Muscle layer of colon (tissue), 2 donors: ENCODE measurements around the gene CTU2.
A peak's percentile ranks its signal among the peaks of the same experiment; 100 is the strongest.

Experiments used
- H3K27ac ChIP-seq: one replicate; pipeline ENCODE4 v1.7.0; 2013; ENCODE audit warnings: low read depth, mild to moderate bottlenecking, low read length, moderate library complexity
- H3K27me3 ChIP-seq, 2 donors: one replicate each; pipeline ENCODE4 v1.7.0; 2013; ENCODE audit warnings: low read length in 2 of 2, mild to moderate bottlenecking in 2 of 2; ENCODE audit not compliant: insufficient read depth in 2 of 2, control insufficient read depth in 1 of 2
- H3K36me3 ChIP-seq: one replicate; pipeline ENCODE4 v1.7.0; 2013; ENCODE audit warnings: mild to moderate bottlenecking, low read length; ENCODE audit not compliant: insufficient read depth
- H3K4me1 ChIP-seq: one replicate; pipeline ENCODE4 v1.7.0; 2013; ENCODE audit warnings: mild to moderate bottlenecking, low read length; ENCODE audit not compliant: insufficient read depth
- H3K4me3 ChIP-seq, 2 donors: one replicate each; pipeline ENCODE4 v1.7.0; 2013; ENCODE audit warnings: low read length in 2 of 2, low read depth in 1 of 2, mild to moderate bottlenecking in 1 of 2, moderate library complexity in 1 of 2
- H3K9ac ChIP-seq: one replicate; pipeline ENCODE4 v1.7.0; 2013; ENCODE audit warnings: low read length
- H3K9me3 ChIP-seq: one replicate; pipeline ENCODE4 v1.7.0; 2013; ENCODE audit warnings: mild to moderate bottlenecking, low read length
- donor health status: abdominal sarcoma.
- donor health status: Adenocarcinoma of cecum.

Gene CTU2

DNA sequence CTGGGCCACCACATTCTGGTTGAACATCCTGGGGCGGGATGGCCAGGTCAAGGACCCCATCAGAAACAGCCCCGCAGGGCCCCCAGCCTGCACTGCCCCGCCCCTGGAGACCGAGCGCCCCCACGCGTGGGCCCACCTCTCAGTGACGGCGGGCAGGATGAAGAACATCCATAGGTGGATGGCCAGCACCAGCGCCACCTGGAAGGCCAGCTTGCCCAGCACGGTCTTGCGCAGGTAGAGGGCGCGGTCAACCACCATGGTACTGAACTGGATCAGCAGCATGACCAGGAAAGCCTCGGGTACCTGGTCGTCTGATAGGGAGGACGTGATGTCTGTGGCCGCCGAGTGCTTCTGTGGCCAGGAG lies 13.6 kb downstream of the CTU2 start:
- Histone ChIP-seq H3K4me1 (peaks cover 17% of the 10 kb centered on the region), H3K27ac (peak overlapping the region; percentile 54), H3K36me3 (peaks cover 88% of the 10 kb centered on the region), H3K4me3 (no peak overlapping the region), H3K9me3 (no peaks in the 10 kb centered on the region), H3K9ac (no peak overlapping the region), H3K27me3 (no peaks in the 10 kb centered on the region)

DNA sequence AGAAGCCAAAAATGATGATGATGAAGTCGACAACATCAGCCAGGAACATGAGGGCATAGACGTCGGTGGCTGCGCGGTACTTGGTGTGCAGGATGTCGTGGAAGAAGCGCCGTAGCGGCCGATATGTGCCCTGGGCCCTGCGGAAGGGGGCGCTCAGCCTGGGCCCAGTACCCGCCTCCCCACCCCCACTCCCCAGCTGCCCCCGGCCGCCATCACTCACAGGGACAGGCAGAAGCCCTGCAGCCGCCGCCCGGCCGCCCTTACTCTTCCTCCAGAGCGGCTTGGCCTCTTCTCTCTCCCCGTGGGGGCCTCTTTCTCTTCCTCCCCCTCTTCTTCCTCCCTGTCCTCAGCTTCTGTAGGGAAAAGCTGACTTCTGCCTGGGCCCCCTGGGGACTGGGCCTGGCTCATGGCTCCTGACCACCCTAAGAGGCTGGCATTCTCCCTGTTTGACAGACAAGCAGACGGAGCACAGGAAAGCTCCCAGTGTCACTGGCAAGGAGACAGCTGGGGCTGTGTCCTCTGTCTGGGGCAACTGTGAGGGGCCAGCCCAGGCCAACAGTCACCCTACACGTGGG lies 14.2 kb downstream of the CTU2 start:
- Histone ChIP-seq H3K27me3 (no peaks in the 10 kb centered on the region), H3K4me3 (no peak overlapping the region), H3K27ac (no peak overlapping the region), H3K4me1 (peaks cover 17% of the 10 kb centered on the region), H3K9ac (no peak overlapping the region), H3K36me3 (peaks cover 89% of the 10 kb centered on the region), H3K9me3 (no peaks in the 10 kb centered on the region)

DNA sequence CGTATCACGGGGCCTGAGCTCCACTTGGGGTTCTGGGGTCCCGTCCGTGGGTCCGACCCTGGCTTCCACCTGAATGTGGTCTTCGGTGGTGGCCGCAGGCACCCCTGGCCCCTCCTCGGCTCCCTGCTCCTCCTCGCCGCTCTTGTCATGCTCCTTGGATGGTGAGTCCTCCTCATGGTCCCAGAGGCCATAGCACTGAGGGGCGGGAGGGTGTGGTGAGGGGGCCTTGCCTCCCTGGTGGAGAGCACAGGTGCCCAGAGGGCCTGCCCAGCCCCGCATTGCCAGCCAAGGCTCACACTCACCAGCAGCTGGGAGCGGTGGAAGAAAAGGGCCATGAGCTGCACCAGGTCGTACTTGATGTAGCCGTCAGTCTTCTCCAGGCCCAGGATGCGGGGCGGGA lies 14.9 kb downstream of the CTU2 start:
- Histone ChIP-seq H3K4me1 (peaks cover 17% of the 10 kb centered on the region), H3K36me3 (peaks cover 89% of the 10 kb centered on the region), H3K9ac (no peak overlapping the region), H3K27me3 (no peaks in the 10 kb centered on the region), H3K9me3 (no peaks in the 10 kb centered on the region), H3K4me3 (no peak overlapping the region), H3K27ac (peak overlapping the region; percentile 10)

DNA sequence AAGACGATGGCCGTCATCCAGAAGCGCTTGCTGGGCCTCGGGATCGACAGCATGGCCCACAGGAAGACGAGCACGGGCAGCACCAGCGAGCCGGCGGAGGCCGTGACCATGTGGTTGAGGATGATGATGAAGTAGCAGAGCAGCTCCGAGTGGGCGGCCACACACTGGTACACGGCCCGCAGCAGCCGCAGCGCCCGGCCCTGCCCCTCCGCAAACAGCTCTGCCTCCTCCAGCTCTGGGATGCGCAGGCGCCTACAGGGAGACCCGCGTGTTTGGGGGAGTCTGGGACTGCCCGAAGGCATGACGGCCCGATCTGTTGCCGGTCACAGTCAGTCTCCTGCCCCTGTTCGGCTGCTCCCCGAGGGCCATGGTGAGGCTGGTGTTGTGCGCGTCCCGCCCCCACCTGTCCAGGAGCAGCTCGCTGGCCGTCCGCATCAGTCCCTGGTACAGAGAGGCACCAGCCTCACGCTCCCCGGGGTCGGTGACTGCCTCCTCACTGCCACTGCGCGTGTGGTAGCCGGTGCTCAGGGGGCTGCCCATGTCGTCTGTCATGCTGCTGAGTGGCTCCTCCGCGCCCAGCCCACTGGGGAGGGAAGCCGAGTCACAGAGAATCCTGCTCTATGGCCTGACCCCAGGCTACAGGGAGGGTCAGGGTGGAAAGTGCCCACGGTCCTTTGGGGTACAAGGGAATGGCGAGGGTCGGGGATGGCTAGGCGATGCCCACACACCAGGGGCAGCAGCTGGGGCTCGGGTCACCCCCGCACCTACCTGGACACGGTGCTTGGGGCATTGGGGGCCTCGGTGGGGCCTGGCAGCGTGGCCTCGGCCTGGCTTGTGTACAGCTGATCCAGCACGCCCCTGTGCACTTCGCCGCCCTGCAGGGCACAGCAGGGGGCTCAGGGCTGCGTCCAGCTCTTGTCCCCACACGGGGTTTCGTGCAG lies 15.8 kb downstream of the CTU2 start:
- Histone ChIP-seq H3K9me3 (no peaks in the 10 kb centered on the region), H3K4me3 (no peak overlapping the region), H3K27me3 (no peaks in the 10 kb centered on the region), H3K27ac (no peak overlapping the region), H3K4me1 (peaks cover 17% of the 10 kb centered on the region), H3K36me3 (peaks cover 89% of the 10 kb centered on the region), H3K9ac (no peak overlapping the region)

DNA sequence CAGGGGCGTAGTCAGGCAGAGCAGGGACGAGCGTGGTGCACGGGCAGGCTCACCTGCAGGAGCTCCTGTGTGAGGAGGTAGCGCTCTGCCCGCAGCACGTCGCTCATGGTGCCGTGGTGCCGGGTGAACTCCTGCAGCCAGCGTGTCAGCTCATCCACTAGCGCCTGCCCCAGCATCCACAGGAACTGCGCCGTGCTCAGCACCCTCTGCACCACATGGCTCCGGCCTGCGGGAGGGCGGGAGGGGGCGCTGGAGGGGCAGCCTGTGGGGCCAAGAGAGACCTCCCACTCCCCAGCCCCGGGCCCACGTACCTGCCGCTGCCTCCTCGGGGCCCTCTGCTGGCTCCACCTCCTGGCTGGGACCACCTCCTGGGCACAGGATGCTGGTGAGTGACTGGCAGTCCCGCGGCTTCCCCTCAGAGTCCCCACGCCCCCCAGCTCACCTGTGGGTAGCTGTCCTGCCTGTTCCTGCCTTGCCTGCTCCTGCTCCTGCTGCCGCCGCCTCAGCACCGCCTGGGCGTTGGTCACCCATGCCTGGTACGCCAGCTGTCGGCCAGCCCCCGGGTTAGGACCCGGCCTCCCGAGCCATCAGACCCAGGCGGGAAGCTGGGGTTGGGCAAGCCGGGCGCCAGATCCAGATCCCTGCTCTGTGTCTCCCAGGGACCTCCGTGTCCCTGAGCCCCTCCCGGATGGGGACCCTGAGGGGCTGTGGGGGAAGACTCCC lies 16.6 kb downstream of the CTU2 start:
- Histone ChIP-seq H3K9ac (no peak overlapping the region), H3K27ac (no peak overlapping the region), H3K36me3 (peaks cover 87% of the 10 kb centered on the region), H3K4me3 (no peak overlapping the region), H3K27me3 (no peaks in the 10 kb centered on the region), H3K9me3 (no peaks in the 10 kb centered on the region), H3K4me1 (peaks cover 17% of the 10 kb centered on the region)

DNA sequence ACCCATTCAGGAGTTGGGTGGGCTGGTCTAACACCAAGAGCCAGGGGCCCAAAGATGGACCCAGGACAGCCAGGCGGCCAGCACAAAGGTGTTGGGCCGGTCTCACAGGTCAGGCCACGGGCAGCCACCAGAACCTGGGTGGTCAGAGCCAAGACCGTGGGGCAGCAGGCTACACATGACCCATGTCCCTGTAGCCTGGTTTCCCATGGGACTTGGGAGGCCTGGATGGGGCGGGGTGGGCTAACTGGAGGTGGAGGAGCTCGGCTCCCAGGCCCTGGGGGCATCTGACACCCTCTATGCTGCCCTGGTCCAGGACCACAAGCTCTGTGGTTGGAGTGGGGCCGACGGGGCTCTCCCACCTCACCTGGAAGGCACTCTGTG lies 17.2 kb downstream of the CTU2 start:
- Histone ChIP-seq H3K36me3 (peaks cover 84% of the 10 kb centered on the region), H3K9ac (no peak overlapping the region), H3K27me3 (no peaks in the 10 kb centered on the region), H3K4me3 (no peak overlapping the region), H3K27ac (no peak overlapping the region), H3K4me1 (peaks cover 13% of the 10 kb centered on the region), H3K9me3 (no peaks in the 10 kb centered on the region)

DNA sequence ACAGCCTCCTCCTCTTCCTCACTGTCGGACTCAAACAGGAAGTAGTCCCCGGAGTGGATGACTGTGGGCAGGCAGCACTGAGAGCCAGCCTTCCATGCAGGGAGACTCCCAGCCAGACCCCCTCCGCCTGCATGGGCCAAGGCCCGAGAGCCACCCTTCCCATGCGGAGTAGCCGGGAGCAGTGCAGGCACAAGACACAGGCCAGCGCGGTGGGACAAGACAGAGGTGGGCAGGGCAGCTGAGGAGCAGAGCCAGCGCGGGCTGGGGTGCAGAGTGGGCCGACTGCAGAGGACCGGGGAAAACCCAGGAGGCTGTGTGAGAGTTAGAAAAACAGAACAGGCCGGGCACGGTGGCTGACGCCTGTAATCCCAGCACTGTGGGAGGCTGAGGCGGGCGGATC lies 17.6 kb downstream of the CTU2 start:
- H3K27me3 ChIP-seq, result no peaks in the 10 kb centered on the region
- H3K9me3 ChIP-seq, result no peaks in the 10 kb centered on the region
- no peak overlapping the region for H3K9ac ChIP-seq
- H3K4me3 ChIP-seq, result no peak overlapping the region
- H3K36me3 ChIP-seq, result peaks cover 80% of the 10 kb centered on the region
- no peak overlapping the region for H3K27ac ChIP-seq
- H3K4me1 ChIP-seq, result peaks cover 9% of the 10 kb centered on the region

DNA sequence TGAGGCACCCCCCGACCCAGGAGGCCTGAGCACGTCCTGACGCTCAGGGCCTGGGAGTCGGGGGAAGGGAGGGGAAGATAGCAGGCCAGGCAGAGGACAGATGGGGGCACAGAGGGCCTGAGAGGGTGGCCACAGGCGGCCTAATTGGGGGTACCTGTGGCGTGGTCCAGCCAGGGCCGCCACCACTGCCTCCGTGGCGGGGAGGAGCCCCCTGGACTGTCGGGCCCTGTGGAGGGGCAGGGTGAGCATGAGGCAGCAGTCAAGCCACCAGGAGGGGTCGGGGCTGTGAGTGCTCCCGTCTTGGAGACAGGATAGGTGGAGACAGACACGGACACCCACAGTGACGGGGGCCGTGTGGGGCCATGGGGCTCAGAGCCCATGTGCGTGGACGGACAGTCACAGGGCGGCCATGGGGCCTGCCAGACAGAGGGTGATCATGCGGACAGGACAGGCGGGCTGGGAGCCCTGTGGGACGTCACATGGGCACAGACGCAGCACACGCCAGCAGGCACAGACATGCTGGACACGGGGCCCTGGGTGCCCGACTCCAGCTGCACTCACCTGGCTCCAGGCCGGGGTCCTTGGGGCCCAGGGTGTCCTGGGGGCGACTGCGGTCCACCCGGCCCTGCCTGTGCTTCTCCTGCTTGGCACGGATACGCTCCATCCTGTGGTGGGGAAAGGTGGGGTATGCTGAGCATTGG lies 18.7 kb downstream of the CTU2 start:
- Histone ChIP-seq H3K4me1 (peaks cover 1% of the 10 kb centered on the region), H3K27ac (no peak overlapping the region), H3K36me3 (peaks cover 72% of the 10 kb centered on the region), H3K27me3 (no peaks in the 10 kb centered on the region), H3K4me3 (no peak overlapping the region), H3K9me3 (no peaks in the 10 kb centered on the region), H3K9ac (no peak overlapping the region)

DNA sequence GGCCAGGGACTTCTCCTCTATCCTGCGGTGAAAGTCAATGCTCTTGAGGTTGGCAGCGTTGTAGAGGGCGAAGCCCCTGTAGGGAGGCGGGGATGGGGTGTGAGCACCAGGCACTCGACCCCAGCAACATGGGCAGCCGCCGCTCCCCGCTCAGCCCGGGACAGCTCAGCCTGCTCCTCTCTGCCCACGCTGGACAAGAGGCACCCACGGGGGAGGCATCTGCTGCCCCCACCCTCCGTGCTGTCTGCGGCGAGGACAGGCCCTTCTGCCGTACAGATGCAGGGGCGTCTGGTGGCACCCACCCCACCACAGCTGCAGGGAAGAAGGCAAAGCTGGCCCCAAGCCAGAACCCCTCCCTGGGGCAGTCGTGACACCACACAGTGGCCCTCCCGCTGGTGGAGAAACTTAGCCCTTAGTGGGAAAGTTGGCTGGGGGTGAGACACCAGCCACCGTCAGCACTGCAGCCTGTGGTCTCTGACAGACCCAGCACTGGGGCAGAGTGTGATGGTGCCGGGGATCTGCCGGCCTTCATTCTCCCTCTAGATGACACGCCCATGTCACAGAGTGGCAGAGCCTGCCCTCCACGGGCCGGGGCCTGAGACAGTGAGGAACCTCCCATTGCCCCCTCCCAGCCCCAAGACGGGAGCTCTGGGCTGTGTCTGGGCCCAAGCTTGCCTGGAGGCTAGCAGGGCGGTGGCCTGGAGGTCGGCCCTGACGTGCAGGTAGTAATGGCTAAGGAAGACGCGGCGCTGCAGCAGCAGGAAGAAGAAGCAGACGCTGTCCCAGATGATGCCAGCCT lies 19.5 kb downstream of the CTU2 start:
- Histone ChIP-seq H3K9ac (no peak overlapping the region), H3K27ac (no peak overlapping the region), H3K9me3 (no peaks in the 10 kb centered on the region), H3K4me3 (no peak overlapping the region), H3K36me3 (peaks cover 71% of the 10 kb centered on the region), H3K27me3 (no peaks in the 10 kb centered on the region), H3K4me1 (no peaks in the 10 kb centered on the region)

DNA sequence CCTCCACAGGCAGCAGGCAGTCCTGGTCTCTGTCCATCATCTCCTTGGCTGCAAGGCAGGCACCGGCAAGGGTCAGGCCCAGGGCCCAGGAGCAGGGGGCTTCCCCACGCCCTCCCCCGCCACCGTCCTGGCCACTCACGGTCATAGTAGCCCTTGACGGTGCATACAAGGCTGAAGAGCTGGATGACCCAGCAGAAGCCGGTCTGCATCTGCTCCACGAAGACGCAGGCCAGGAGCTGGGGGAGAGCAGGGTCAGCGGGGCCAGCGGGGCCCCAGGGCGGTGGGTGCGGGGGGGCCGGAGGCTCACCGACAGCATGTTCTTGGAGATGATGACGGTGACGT lies 20.1 kb downstream of the CTU2 start:
- Histone ChIP-seq H3K4me1 (no peaks in the 10 kb centered on the region), H3K4me3 (no peak overlapping the region), H3K36me3 (peaks cover 71% of the 10 kb centered on the region), H3K9ac (no peak overlapping the region), H3K9me3 (no peaks in the 10 kb centered on the region), H3K27me3 (no peaks in the 10 kb centered on the region), H3K27ac (no peak overlapping the region)

DNA sequence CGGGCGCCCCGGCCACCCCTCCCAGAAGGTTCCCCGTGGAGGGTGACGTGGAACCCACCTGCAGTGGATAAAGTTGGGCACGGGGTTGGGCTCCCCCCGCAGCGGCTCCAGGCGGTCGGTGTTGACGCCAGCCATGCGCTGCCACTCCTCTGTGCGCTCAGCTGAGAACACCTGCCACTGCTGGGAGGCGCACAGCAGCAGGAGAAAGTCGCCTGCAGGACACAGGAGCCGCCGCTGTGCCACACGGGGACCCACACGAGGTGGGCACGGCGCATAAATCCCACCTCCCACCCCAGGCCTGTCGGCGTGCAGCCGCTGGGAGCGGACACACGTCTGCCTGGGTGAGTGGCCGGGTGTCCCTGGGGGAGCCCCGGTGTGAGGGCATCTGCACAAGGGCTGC lies 20.7 kb downstream of the CTU2 start:
- Histone ChIP-seq H3K36me3 (peaks cover 67% of the 10 kb centered on the region), H3K27me3 (no peaks in the 10 kb centered on the region), H3K4me1 (no peaks in the 10 kb centered on the region), H3K4me3 (no peak overlapping the region), H3K9me3 (no peaks in the 10 kb centered on the region), H3K9ac (no peak overlapping the region), H3K27ac (no peak overlapping the region)
